Kidney (tissue), 14 donors: ENCODE data around the gene RPS6KA4. TPM values are rescaled to one million over a fixed set of nuclear protein-coding genes. Genes with fewer than 3 reads are reported as not detected.
"Not testable (repeated sequence)": the region's sequence is repeated elsewhere in the genome, so short reads cannot be mapped to it uniquely, and the experiment has no call there.

Experiments
- DNase-seq, 5 donors: peaks; one replicate each; pipeline ENCODE4 v3.0.0-alpha.2; 2013 to 2020
- FAIRE-seq: peaks from 2 replicates; lab custom pipeline; 2012; peaks lifted over from hg19 to GRCh38; lab: Jason Lieb, UNC
- H3K27ac ChIP-seq, 2 donors: one replicate each; pipeline ENCODE4 v1.7.0; 2013; ENCODE audit warnings: low read depth in 2 of 2, low read length in 2 of 2, inconsistent platforms in 1 of 2
- H3K27me3 ChIP-seq: one replicate; pipeline ENCODE4 v1.7.1; 2013; ENCODE audit warnings: low read length, inconsistent platforms; ENCODE audit not compliant: control insufficient read depth, insufficient read depth
- H3K36me3 ChIP-seq, 3 donors: one replicate each; pipeline versions ENCODE4 v1.7.0 to v1.7.1; 2013; ENCODE audit warnings: low read length in 3 of 3, control low read depth in 1 of 3, inconsistent platforms in 1 of 3; ENCODE audit not compliant: insufficient read depth in 3 of 3, control insufficient read depth in 2 of 3
- H3K4me1 ChIP-seq, 3 donors: one replicate each; pipeline versions ENCODE4 v1.7.0 to v1.7.1; 2013; ENCODE audit warnings: low read length in 3 of 3, inconsistent platforms in 1 of 3, low read depth in 1 of 3; ENCODE audit not compliant: control insufficient read depth in 2 of 3, insufficient read depth in 2 of 3
- H3K4me3 ChIP-seq, 3 donors: one replicate each; pipeline versions ENCODE4 v1.7.0 to v1.8.1; 2013; ENCODE audit warnings: low read length in 3 of 3, control low read depth in 1 of 3, inconsistent platforms in 1 of 3
- H3K9ac ChIP-seq, 3 donors: one replicate each; pipeline versions ENCODE4 v1.7.0 to v1.7.1; 2013; ENCODE audit warnings: low read length in 3 of 3, control low read depth in 1 of 3, inconsistent platforms in 1 of 3
- H3K9me3 ChIP-seq, 3 donors: one replicate each; pipeline versions ENCODE4 v1.7.0 to v1.7.1; 2013; ENCODE audit warnings: low read length in 3 of 3, control low read depth in 1 of 3, inconsistent platforms in 1 of 3; ENCODE audit not compliant: control insufficient read depth in 2 of 3, insufficient read depth in 1 of 3
- CTCF ChIP-seq: IDR thresholded peaks from 3 replicates; pipeline ENCODE4 v1.5.1; 2012; ENCODE audit warnings: mild to moderate bottlenecking, moderate library complexity, borderline replicate concordance; ENCODE audit not compliant: insufficient read depth; ENCODE audit errors: extremely low read depth
- intact Hi-C: fragments of 100-400 bp; cut with DNase I; formaldehyde crosslinking; loops from one replicate; pipeline ENCODE4 v1.11.1; 2022
- polyA plus RNA-seq: library from polyadenylated mRNA; stranded (reverse); fragments of 350-450 nt; fragmentation: Illumina TruSeq; extraction: RNeasy Lipid Tissue Mini Kit (QIAGEN cat#74804); gene quantifications from one replicate; pipeline ENCODE4 v1.2.3, GENCODE V29; 2014; ENCODE audit warnings: low read depth, low replicate concordance; ENCODE audit not compliant: insufficient read depth
- total RNA-seq: library from RNA; stranded (reverse); fragmentation: NEBNext Ultra II Directional; extraction: Animal tissue kit (Norgen Biotek cat#: 25700); gene quantifications from one replicate; pipeline ENCODE4 v1.2.1, GENCODE V29; 2021
- donor health status: control.
- donor health status: control.
- donor health status: control.
- donor health status: control.
- donor health status: control.
- donor health status: DM: yes; HTN: yes; CAD: no.
- donor health status: Normal renal cell carcinoma (clear cell type).

RPS6KA4 gene
- total and polyA plus RNA-seq, 2 donors from 2014 or later: 13.6 to 40.2 TPM

- Histone ChIP-seq H3K4me1 (peaks cover 0 to 3% (median 0%) of the 10 kb centered on the region in 3 donors), H3K9me3 (no peaks in the 10 kb centered on the region), H3K27me3 (no peaks in the 10 kb centered on the region), H3K9ac (no peak overlapping the region), H3K36me3 (no peaks in the 10 kb centered on the region), H3K4me3 (no peak overlapping the region), H3K27ac (no peak overlapping the region)
- FAIRE-seq (no peak), DNase-seq (peak in 3 of 5 donors; percentile 43 to 44 (median 44))
- intact Hi-C loops: no loop called here
- TF ChIP-seq CTCF: no peak
Observed at GRCh38 chr11:64415286-64415685, 56.3 kb downstream of the RPS6KA4 start.

DNA sequence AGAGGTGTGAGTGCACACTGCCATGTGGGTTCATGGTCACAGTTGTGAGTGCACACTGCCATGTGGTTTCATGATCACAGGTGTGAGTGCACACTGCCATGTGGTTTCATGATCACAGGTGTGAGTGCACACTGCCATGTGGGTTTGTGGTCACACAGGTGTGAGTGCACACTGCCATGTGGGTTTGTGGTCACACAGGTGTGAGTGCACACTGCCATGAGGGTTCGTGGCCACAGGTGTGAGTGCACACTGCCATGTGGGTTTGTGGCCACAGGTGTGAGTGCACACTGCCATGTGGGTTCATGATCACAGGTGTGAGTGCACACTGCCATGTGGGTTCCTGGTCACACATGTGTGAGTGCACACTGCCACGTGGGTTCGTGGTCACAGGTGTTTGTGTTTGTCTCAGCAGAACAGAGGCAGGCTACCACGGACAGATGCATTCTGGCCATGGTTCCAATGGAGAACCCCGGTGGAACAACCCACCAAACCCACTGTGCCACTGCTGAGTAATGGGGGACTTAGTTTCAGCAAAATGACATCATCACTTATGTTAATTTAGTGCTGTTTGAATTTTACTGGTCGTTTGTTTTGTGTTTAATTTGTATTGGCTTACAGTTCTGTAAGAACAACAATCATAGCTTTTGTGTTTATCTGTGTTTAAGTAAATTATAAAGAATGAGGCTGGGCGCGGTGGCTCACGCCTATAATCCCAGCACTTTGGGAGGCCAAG lies 57.2 kb downstream of the RPS6KA4 start:
- FAIRE-seq (no peak), DNase-seq (peak in 1 of 5 donors; percentile 18)
- intact Hi-C loops: no loop called here
- Histone ChIP-seq H3K36me3 (no peaks in the 10 kb centered on the region), H3K27ac (no peak overlapping the region), H3K9ac (no peak overlapping the region), H3K27me3 (no peaks in the 10 kb centered on the region), H3K4me3 (no peak overlapping the region), H3K4me1 (peaks cover 0 to 3% (median 0%) of the 10 kb centered on the region in 3 donors), H3K9me3 (no peaks in the 10 kb centered on the region)
- TF ChIP-seq CTCF: no peak

DNA sequence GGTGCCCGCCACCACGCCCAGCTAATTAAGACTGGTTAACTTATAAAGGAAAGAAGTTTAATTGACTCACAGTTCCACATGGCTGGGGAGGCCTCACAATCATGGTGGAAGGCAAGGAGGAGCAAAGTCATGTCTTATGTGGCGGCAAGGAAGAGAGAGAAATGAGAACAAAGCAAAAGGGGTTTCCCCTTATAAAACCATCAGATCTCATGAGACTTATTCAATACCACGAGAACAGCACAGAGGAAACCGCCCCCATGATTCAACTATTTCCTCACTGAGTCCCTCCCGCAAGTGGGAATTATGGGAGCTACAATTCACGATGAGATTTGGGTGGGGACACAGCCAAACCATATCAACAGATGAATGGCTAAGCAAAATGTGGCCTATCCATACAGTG lies 59.3 kb downstream of the RPS6KA4 start:
- H3K36me3 ChIP-seq, intact Hi-C loops, H3K4me3 ChIP-seq, H3K27me3 ChIP-seq, H3K27ac ChIP-seq, H3K4me1 ChIP-seq, FAIRE-seq, H3K9ac ChIP-seq: not testable (repeated sequence)
- peaks cover 0 to 11% (median 0%) of the 10 kb centered on the region in 3 donors for H3K9me3 ChIP-seq
- peak in 1 of 5 donors; percentile 4 for DNase-seq

GRCh38 chr11:64419257-64419790 lies 60.4 kb downstream of the RPS6KA4 start:
- TF ChIP-seq CTCF: no peak
- H3K36me3 ChIP-seq: no peaks in the 10 kb centered on the region
- peaks cover 0 to 3% (median 0%) of the 10 kb centered on the region in 3 donors for H3K4me1 ChIP-seq
- H3K27me3 ChIP-seq: no peaks in the 10 kb centered on the region
- no peak overlapping the region for H3K27ac ChIP-seq
- no peak overlapping the region for H3K4me3 ChIP-seq
- H3K9ac ChIP-seq: no peak overlapping the region
- no peak for FAIRE-seq
- intact Hi-C loops: no loop called here
- peak in 1 of 5 donors; percentile 57 for DNase-seq
- peaks cover 0 to 11% (median 0%) of the 10 kb centered on the region in 3 donors for H3K9me3 ChIP-seq
